Adrenal gland (tissue), 12 donors: ENCODE data around the gene NAMPT. TPM values are rescaled to one million over a fixed set of nuclear protein-coding genes. Genes with fewer than 3 reads are reported as not detected.

ENCODE experiments used
- DNase-seq, 7 donors: peaks; one replicate each; pipeline ENCODE4 v3.0.0-alpha.2; 2019 to 2020
- H3K27ac ChIP-seq, 5 donors: fragments of 200-600 bp; sonication (generic) in 4 of 5; 1 replicate in 3 of 5; 2 replicates in 2 of 5; pipeline versions ENCODE4 v1.5.1 to v1.8.0; 2016 to 2020; ENCODE audit warnings: mild to moderate bottlenecking in 1 of 5
- H3K27me3 ChIP-seq: fragments of 200-600 bp; 2 replicates; pipeline ENCODE4 v1.8.0; 2021
- H3K36me3 ChIP-seq, 2 donors: fragments of 200-600 bp; replicated peaks in 1 of 2; 1 replicate in 1 of 2; 2 replicates in 1 of 2; pipeline versions ENCODE4 v1.5.1 to v1.8.0; 2018 to 2022
- H3K4me1 ChIP-seq, 2 donors: fragments of 200-600 bp; replicated peaks in 1 of 2; 1 replicate in 1 of 2; 2 replicates in 1 of 2; pipeline versions ENCODE4 v1.5.1 to v1.8.0; 2018 to 2021
- H3K4me3 ChIP-seq, 4 donors: fragments of 200-600 bp; sonication (generic) in 3 of 4; one replicate each; pipeline ENCODE4 v1.5.1; 2016 to 2018
- H3K9me3 ChIP-seq, 3 donors: fragments of 200-600 bp; sonication (generic) in 1 of 3; replicated peaks in 1 of 3; 1 replicate in 2 of 3; 2 replicates in 1 of 3; pipeline versions ENCODE4 v1.5.1 to v1.8.0; 2016 to 2021
- POLR2A ChIP-seq, 2 donors: fragments of 450-650 bp; IDR thresholded peaks; one replicate each; pipeline ENCODE4 v1.6.1; 2017; ENCODE audit warnings: antibody characterized with exemption in 2 of 2, mild to moderate bottlenecking in 2 of 2, moderate library complexity in 1 of 2
- WGBS, 4 donors: extraction: QIAGEN DNeasy Blood & Tissue Kit in 2 of 4; methylation state at CpG; one replicate each; pipeline versions ENCODE4 v1.1.5 to v1.1.7; 2013 to 2017; 5-methylcytosine and 5-hydroxymethylcytosine counted together
- intact Hi-C, 2 donors: fragments of 100-400 bp; cut with DNase I; formaldehyde crosslinking; loops; one replicate each; pipeline versions ENCODE4 v1.14.1 to v1.15.0; 2022 to 2023
- polyA plus RNA-seq, 3 donors: library from polyadenylated mRNA; stranded (reverse); fragments of 200-250 nt in 2 of 3; fragments of 350-450 nt in 1 of 3; fragmentation: Illumina TruSeq in 1 of 3; extraction: RNeasy Lipid Tissue Mini Kit (QIAGEN cat#74804) in 1 of 3; gene quantifications; one replicate each; pipeline ENCODE4 v1.2.3, GENCODE V29; 2013 to 2014
- total RNA-seq, 9 donors: library from RNA; depleted of rRNA in 4 of 9; stranded (reverse); fragments of >200 nt in 4 of 9; fragments of 120-200 nt in 1 of 9; fragmentation: NEBNext Ultra II Directional in 1 of 9; extraction: Animal tissue kit (Norgen Biotek cat#: 25700) in 1 of 9; gene quantifications; one replicate each; pipeline versions ENCODE4 v1.1.0 to v1.2.4, GENCODE V29; 2013 to 2023
- TF ChIP-seq, protein P1 (sequence below), 6 experiments: fragments of 450-650 bp in 4 of 6; fragments of 200-600 bp in 2 of 6; sonication (generic) in 1 of 6; IDR thresholded peaks; 1 replicate in 5 of 6; 2 replicates in 1 of 6; pipeline versions ENCODE4 v1.5.1 to v1.8.0; 2016 to 2021; ENCODE audit warnings: antibody characterized with exemption in 6 of 6, mild to moderate bottlenecking in 2 of 6, moderate library complexity in 1 of 6
- donor health status: healthy with polysubstance abuse.
- donor health status: Bipolar disorder and iron deficiency.
- donor health status: DM: yes; HTN: yes; CAD: no.
- donor health status: DM: no; HTN: no; CAD: no.
- donor health status: DM: no; HTN: no; CAD: no.
- donor health status: DM: yes; HTN: yes; CAD: no.

NAMPT gene
- total and polyA plus RNA-seq, 12 donors: 21.7 to 482 (median 137) TPM

DNA sequence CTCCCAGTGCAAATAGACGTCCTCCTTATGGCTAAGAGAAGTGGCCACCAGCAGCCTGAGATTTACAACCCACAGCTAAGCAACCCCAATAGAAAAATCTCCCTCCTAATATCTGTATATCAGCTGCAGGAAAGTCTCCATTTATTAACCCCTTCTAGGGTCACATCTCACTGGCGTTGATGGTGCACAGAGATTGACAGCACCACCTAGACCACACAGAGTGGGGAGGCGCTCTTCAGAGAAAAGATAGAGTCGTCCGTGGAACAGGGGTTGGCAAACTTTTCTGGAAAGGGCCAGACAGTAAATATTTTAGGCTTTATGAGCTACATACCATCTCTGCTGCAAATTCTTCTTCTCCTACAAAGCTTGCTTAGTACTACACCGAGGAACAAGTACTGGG lies 60.0 kb downstream of the NAMPT start:
- TF ChIP-seq, protein P1, sequence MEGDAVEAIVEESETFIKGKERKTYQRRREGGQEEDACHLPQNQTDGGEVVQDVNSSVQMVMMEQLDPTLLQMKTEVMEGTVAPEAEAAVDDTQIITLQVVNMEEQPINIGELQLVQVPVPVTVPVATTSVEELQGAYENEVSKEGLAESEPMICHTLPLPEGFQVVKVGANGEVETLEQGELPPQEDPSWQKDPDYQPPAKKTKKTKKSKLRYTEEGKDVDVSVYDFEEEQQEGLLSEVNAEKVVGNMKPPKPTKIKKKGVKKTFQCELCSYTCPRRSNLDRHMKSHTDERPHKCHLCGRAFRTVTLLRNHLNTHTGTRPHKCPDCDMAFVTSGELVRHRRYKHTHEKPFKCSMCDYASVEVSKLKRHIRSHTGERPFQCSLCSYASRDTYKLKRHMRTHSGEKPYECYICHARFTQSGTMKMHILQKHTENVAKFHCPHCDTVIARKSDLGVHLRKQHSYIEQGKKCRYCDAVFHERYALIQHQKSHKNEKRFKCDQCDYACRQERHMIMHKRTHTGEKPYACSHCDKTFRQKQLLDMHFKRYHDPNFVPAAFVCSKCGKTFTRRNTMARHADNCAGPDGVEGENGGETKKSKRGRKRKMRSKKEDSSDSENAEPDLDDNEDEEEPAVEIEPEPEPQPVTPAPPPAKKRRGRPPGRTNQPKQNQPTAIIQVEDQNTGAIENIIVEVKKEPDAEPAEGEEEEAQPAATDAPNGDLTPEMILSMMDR (IDR thresholded peaks at IDR 0.05): no peak
- no peak for TF ChIP-seq POLR2A (IDR thresholded peaks at IDR 0.05)
- intact Hi-C loops: no loop called here
- Histone ChIP-seq H3K4me3 (no peak overlapping the region), H3K9me3 (no peaks in the 10 kb centered on the region), H3K4me1 (no peaks in the 10 kb centered on the region), H3K27me3 (no peaks in the 10 kb centered on the region), H3K36me3 (no peaks in the 10 kb centered on the region), H3K27ac (no peak overlapping the region)
- WGBS, 4 donors: 73 to 80% (median 76%) methylated on average over 6 of the region's 6 CpGs
- DNase-seq: no peak

GRCh38 chr7:106223156-106223555 lies 61.6 kb downstream of the NAMPT start:
- intact Hi-C loops: no loop called here
- 88 to 95% (median 94%) methylated on average over 4 of the region's 4 CpGs for WGBS, 4 donors

GRCh38 chr7:106222545-106222944 lies 62.2 kb downstream of the NAMPT start:
- intact Hi-C loops: no loop called here
- peaks cover 0 to 1% of the 10 kb centered on the region in 2 donors for H3K4me1 ChIP-seq
- TF ChIP-seq, protein P1 (IDR thresholded peaks at IDR 0.05): no peak
- TF ChIP-seq POLR2A (IDR thresholded peaks at IDR 0.05): no peak
- peak overlapping the region in 2 of 5 donors; percentile 10 to 23 for H3K27ac ChIP-seq
- H3K27me3 ChIP-seq: no peaks in the 10 kb centered on the region
- no peaks in the 10 kb centered on the region for H3K36me3 ChIP-seq
- H3K4me3 ChIP-seq: no peak overlapping the region
- H3K9me3 ChIP-seq: no peaks in the 10 kb centered on the region
- 89 to 93% (median 90%) methylated on average over 2 of the region's 2 CpGs for WGBS, 4 donors
- DNase-seq: no peak

More at GRCh38 chr7:106223156-106223555, 61.6 kb downstream of the NAMPT start:
- no peaks in the 10 kb centered on the region for H3K9me3 ChIP-seq
- H3K27me3 ChIP-seq: no peaks in the 10 kb centered on the region
- H3K36me3 ChIP-seq: no peaks in the 10 kb centered on the region
- no peak for TF ChIP-seq POLR2A (IDR thresholded peaks at IDR 0.05)
- TF ChIP-seq, protein P1 (IDR thresholded peaks at IDR 0.05): no peak
- H3K4me3 ChIP-seq: no peak overlapping the region
- H3K4me1 ChIP-seq: no peaks in the 10 kb centered on the region
- peak overlapping the region in 2 of 5 donors; percentile 10 to 23 for H3K27ac ChIP-seq
- no peak for DNase-seq

DNA sequence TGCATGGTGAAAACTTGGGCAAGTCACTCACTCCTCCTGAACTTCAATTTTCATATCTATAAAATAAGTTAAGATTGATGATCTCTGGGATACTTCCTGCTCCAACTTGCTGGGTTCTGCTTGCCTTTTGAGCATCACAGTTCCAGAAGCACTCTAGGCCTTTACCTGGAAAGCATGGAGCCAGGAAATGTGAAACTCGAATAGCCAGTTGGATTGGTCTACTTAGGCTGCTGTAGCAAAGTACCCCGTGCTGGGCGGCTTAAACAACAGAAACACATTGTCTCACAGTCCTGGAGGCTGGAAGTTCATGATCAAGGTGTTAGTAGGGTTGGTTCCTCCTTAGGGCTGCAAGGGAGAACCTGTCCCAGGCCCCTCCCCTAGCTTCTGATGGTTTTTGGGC lies 64.5 kb downstream of the NAMPT start:
- TF ChIP-seq, protein P1 (IDR thresholded peaks at IDR 0.05): no peak
- TF ChIP-seq POLR2A (IDR thresholded peaks at IDR 0.05): no peak
- intact Hi-C loops: no loop called here
- WGBS, 4 donors: 85 to 94% (median 89%) methylated on average over 3 of the region's 3 CpGs
- H3K36me3 ChIP-seq: no peaks in the 10 kb centered on the region
- peak overlapping the region in 1 of 5 donors; percentile 57 for H3K27ac ChIP-seq
- DNase-seq: no peak
- H3K4me1 ChIP-seq: peaks cover 0 to 19% of the 10 kb centered on the region in 2 donors
- H3K9me3 ChIP-seq: no peaks in the 10 kb centered on the region
- H3K4me3 ChIP-seq: no peak overlapping the region
- no peaks in the 10 kb centered on the region for H3K27me3 ChIP-seq
